GM23338 (cell line): Measurements from ENCODE around the gene PGC. TPM values are rescaled to one million over a fixed set of nuclear protein-coding genes. Genes with fewer than 3 reads are reported as not detected.

Experiments
- ATAC-seq: fragments of 200-7000 bp; cut with Tn5 transposase; 3 replicates; pipeline ENCODE4 v1.9.1; 2020
- DNase-seq: peaks from one replicate; pipeline ENCODE4 v3.0.0-alpha.2; 2015; ENCODE audit warnings: low spot score
- H2AFZ ChIP-seq: fragments of 200-600 bp; sonication (generic); 2 replicates; pipeline ENCODE4 v1.8.0; 2016; ENCODE audit warnings: antibody characterized with exemption, mild to moderate bottlenecking, moderate library complexity
- H3F3A ChIP-seq: fragments of 200-600 bp; sonication (generic); replicated peaks from 2 replicates; pipeline ENCODE4 v1.8.0; 2017; ENCODE audit warnings: antibody characterized with exemption, mixed run types, low read depth
- H3K27ac ChIP-seq: fragments of 200-600 bp; sonication (generic); 2 replicates; pipeline ENCODE4 v1.6.1; 2016; ENCODE audit warnings: low read depth
- H3K27me3 ChIP-seq: fragments of 200-600 bp; sonication (generic); 2 replicates; pipeline ENCODE4 v1.8.0; 2016; ENCODE audit warnings: mild to moderate bottlenecking, mixed run types, moderate library complexity; ENCODE audit not compliant: insufficient read depth
- H3K36me3 ChIP-seq: fragments of 200-600 bp; sonication (generic); 2 replicates; pipeline ENCODE4 v1.8.0; 2016; ENCODE audit warnings: mild to moderate bottlenecking; ENCODE audit not compliant: insufficient read depth
- H3K4me1 ChIP-seq: fragments of 200-600 bp; sonication (generic); 2 replicates; pipeline ENCODE4 v1.8.0; 2016; ENCODE audit warnings: mild to moderate bottlenecking, moderate library complexity; ENCODE audit not compliant: insufficient read depth
- H3K4me2 ChIP-seq: fragments of 200-600 bp; sonication (generic); 2 replicates; pipeline ENCODE4 v1.7.1; 2017; ENCODE audit warnings: mixed run types
- H3K4me3 ChIP-seq: fragments of 200-600 bp; sonication (generic); 2 replicates; pipeline ENCODE4 v1.6.1; 2016; ENCODE audit warnings: mixed run types
- H3K79me2 ChIP-seq: fragments of 200-600 bp; sonication (generic); replicated peaks from 2 replicates; pipeline ENCODE4 v1.8.0; 2017; ENCODE audit warnings: mild to moderate bottlenecking; ENCODE audit not compliant: insufficient read depth
- H3K9me2 ChIP-seq: fragments of 200-600 bp; sonication (generic); 2 replicates; pipeline ENCODE4 v1.8.0; 2017; ENCODE audit not compliant: insufficient read depth
- H4K20me1 ChIP-seq: fragments of 200-600 bp; sonication (generic); replicated peaks from 2 replicates; pipeline ENCODE4 v1.8.0; 2017; ENCODE audit warnings: mild to moderate bottlenecking; ENCODE audit not compliant: insufficient read depth
- H3K27ac Mint-ChIP-seq: 2 replicates; pipeline ENCODE4 v1.8.0; 2020; ENCODE audit warnings: inconsistent platforms, mild to moderate bottlenecking, moderate library complexity, mixed read lengths
- H3K27me3 Mint-ChIP-seq: 3 replicates; pipeline ENCODE4 v1.8.0; 2022; ENCODE audit warnings: low read depth, mild to moderate bottlenecking, moderate library complexity, mixed read lengths, inconsistent platforms; ENCODE audit not compliant: insufficient read depth, poor library complexity
- H3K36me3 Mint-ChIP-seq: 3 replicates; pipeline ENCODE4 v1.8.0; 2021; ENCODE audit warnings: low read depth, mild to moderate bottlenecking, inconsistent platforms, moderate library complexity, mixed read lengths
- H3K4me1 Mint-ChIP-seq: 3 replicates; pipeline ENCODE4 v1.8.0; 2020; ENCODE audit warnings: mild to moderate bottlenecking, inconsistent platforms, mixed read lengths
- H3K4me3 Mint-ChIP-seq: 3 replicates; pipeline ENCODE4 v1.8.0; 2021; ENCODE audit warnings: moderate library complexity, mild to moderate bottlenecking, inconsistent platforms, mixed read lengths
- H3K9me3 Mint-ChIP-seq: 3 replicates; pipeline ENCODE4 v1.8.0; 2020; ENCODE audit warnings: moderate library complexity, mild to moderate bottlenecking, inconsistent platforms, mixed read lengths
- CTCF ChIP-seq, 2 experiments: fragments of 200-600 bp in 1 of 2; sonication (generic) in 1 of 2; conservative IDR thresholded peaks; 2 replicates each; pipeline versions ENCODE4 v1.5.1 to v1.6.1; 2016 to 2017; ENCODE audit warnings: antibody characterized with exemption in 2 of 2, low read depth in 2 of 2, mild to moderate bottlenecking in 2 of 2, moderate library complexity in 1 of 2
- ETS1 ChIP-seq: IDR thresholded peaks from 2 replicates; pipeline ENCODE4 v1.6.1; 2016; ENCODE audit warnings: antibody characterized with exemption
- EZH2 ChIP-seq: fragments of 200-600 bp; sonication (generic); IDR thresholded peaks from one replicate; pipeline ENCODE4 v1.8.0; 2017; ENCODE audit warnings: antibody characterized with exemption, mild to moderate bottlenecking, low read depth; ENCODE audit not compliant: unreplicated experiment
- EZH2phosphoT487 ChIP-seq: fragments of 200-600 bp; sonication (generic); IDR thresholded peaks from one replicate; pipeline ENCODE4 v1.8.1; 2018; ENCODE audit warnings: antibody characterized with exemption; ENCODE audit not compliant: unreplicated experiment
- JUNB ChIP-seq: IDR thresholded peaks from one replicate; pipeline ENCODE4 v1.6.1; 2016; ENCODE audit warnings: antibody characterized with exemption; ENCODE audit not compliant: unreplicated experiment
- NANOG ChIP-seq: IDR thresholded peaks from 2 replicates; pipeline ENCODE4 v1.6.1; 2016; ENCODE audit warnings: antibody characterized with exemption, borderline replicate concordance
- REST ChIP-seq: IDR thresholded peaks from one replicate; pipeline ENCODE4 v1.6.1; 2018; ENCODE audit warnings: antibody characterized with exemption; ENCODE audit not compliant: unreplicated experiment
- STAT1 ChIP-seq: IDR thresholded peaks from one replicate; pipeline ENCODE4 v1.6.1; 2016; ENCODE audit warnings: antibody characterized with exemption; ENCODE audit not compliant: unreplicated experiment
- ZNF462 ChIP-seq: fragments of 250-450 bp; sonication (Bioruptor Pico); IDR thresholded peaks from 2 replicates; pipeline ENCODE4 v1.5.0; 2020; ENCODE audit warnings: mild to moderate bottlenecking, moderate library complexity
- polyA plus RNA-seq: library from polyadenylated mRNA; unstranded; fragments of >200 nt; fragmentation: Nextera tagmentation; extraction: Ambion mirVana; gene quantifications from 2 replicates; pipeline ENCODE4 v1.2.1, GENCODE V29; 2016
- total RNA-seq: library from RNA; depleted of rRNA; stranded (reverse); fragments of >200 nt; shearing (Covaris generic); gene quantifications from 2 replicates; pipeline ENCODE4 v1.2.3, GENCODE V29; 2014

Gene PGC
- total and polyA plus RNA-seq, 2 experiments from 2014 or later, result not detected

- Histone ChIP-seq H3K36me3 (no peaks in the 10 kb centered on the region), H3K27ac (no peak overlapping the region), H3K4me3 (no peak overlapping the region), H2AFZ (no peak overlapping the region), H3K4me1 (peaks cover 8% of the 10 kb centered on the region), H3K4me2 (no peak overlapping the region), H4K20me1 (no peaks in the 10 kb centered on the region), H3K79me2 (no peaks in the 10 kb centered on the region), H3K9me2 (no peaks in the 10 kb centered on the region), H3K27me3 (no peaks in the 10 kb centered on the region), H3F3A (no peaks in the 10 kb centered on the region)
- Mint-ChIP-seq H3K9me3 (no peaks in the 10 kb centered on the region), H3K36me3 (no peaks in the 10 kb centered on the region), H3K4me3 (no peak overlapping the region), H3K27ac (no peak overlapping the region), H3K27me3 (peaks cover 3% of the 10 kb centered on the region), H3K4me1 (peaks cover 26% of the 10 kb centered on the region)
- no peak for ATAC-seq
- TF ChIP-seq ZNF462 (CRISPR knock-in tag) (no peak), NANOG (no peak), CTCF (conservative IDR thresholded peaks at IDR 0.05; ENCODE audit: low read depth in 2 of 2) (no peak), EZH2 (no peak), EZH2phosphoT487 (no peak), ETS1 (no peak), STAT1 (no peak), JUNB (no peak), REST (no peak)
- no peak for DNase-seq
Measured at GRCh38 chr6:41720783-41721182, 26.4 kb downstream of the PGC start.
